ENCODE results near the gene GCDH. TPM values are rescaled to one million over a fixed set of nuclear protein-coding genes. Genes with fewer than 3 reads are reported as not detected.

GCDH gene
- total and polyA plus RNA-seq, 8 donors = 17.5 to 30.8 (median 24.0) TPM; not detected in 1

GRCh38 chr19:12921047-12921446 is 30.1 kb downstream of the GCDH start:
- TF ChIP-seq CTCF (IDR thresholded peaks at IDR 0.05) = no peak
- TF ChIP-seq POLR2A (IDR thresholded peaks at IDR 0.05) = no peak
- no peak for TF ChIP-seq EP300 (IDR thresholded peaks at IDR 0.05)
- TF ChIP-seq POLR2AphosphoS5 (IDR thresholded peaks at IDR 0.05) = no peak
- Histone ChIP-seq H3K36me3 (peaks cover 37 to 40% (median 40%) of the 10 kb centered on the region in 4 donors), H3K4me1 (peaks cover 3 to 14% (median 11%) of the 10 kb centered on the region in 4 donors), H3K4me3 (no peak overlapping the region), H3K27me3 (no peaks in the 10 kb centered on the region), H3K27ac (peak overlapping the region in 2 of 5 donors; percentile 19 to 84), H3K9me3 (no peaks in the 10 kb centered on the region)
- WGBS, 5 donors = 41 to 54% (median 43%) methylated on average over 3 of the region's 3 CpGs
- intact Hi-C loops (cut with DNase I; ENCODE audit: low total_unique reads) = no loop called here
- DNase-seq = no peak

- H3K4me1 ChIP-seq = peaks cover 3 to 14% (median 11%) of the 10 kb centered on the region in 4 donors
- DNase-seq = no peak
- H3K27me3 ChIP-seq = no peaks in the 10 kb centered on the region
- intact Hi-C loops (cut with DNase I; ENCODE audit: low total_unique reads) = no loop called here
- peaks cover 54 to 60% (median 59%) of the 10 kb centered on the region in 4 donors for H3K36me3 ChIP-seq
- no peaks in the 10 kb centered on the region for H3K9me3 ChIP-seq
- WGBS, 5 donors = 93 to 99% (median 97%) methylated on average over 4 of the region's 4 CpGs
- H3K4me3 ChIP-seq = no peak overlapping the region
- TF ChIP-seq POLR2A (IDR thresholded peaks at IDR 0.05) (no peak), POLR2AphosphoS5 (IDR thresholded peaks at IDR 0.05) (no peak), CTCF (IDR thresholded peaks at IDR 0.05) (no peak), EP300 (IDR thresholded peaks at IDR 0.05) (no peak)
- no peak overlapping the region for H3K27ac ChIP-seq
Observed at GRCh38 chr19:12922959-12923358, 32.0 kb downstream of the GCDH start.

GRCh38 chr19:12924621-12925310 is 33.8 kb downstream of the GCDH start:
- DNase-seq = no peak
- Histone ChIP-seq H3K4me3 (no peak overlapping the region), H3K27ac (no peak overlapping the region), H3K27me3 (no peaks in the 10 kb centered on the region), H3K36me3 (peaks cover 72 to 78% (median 77%) of the 10 kb centered on the region in 4 donors), H3K9me3 (no peaks in the 10 kb centered on the region), H3K4me1 (peaks cover 0 to under 1% (median under 1%) of the 10 kb centered on the region in 4 donors)
- TF ChIP-seq POLR2AphosphoS5 (IDR thresholded peaks at IDR 0.05) (no peak), EP300 (IDR thresholded peaks at IDR 0.05) (no peak), POLR2A (IDR thresholded peaks at IDR 0.05) (no peak), CTCF (IDR thresholded peaks at IDR 0.05) (no peak)
- 90 to 96% (median 95%) methylated on average over 14 to 29 of the region's 29 CpGs for WGBS, 5 donors
- intact Hi-C loops (cut with DNase I; ENCODE audit: low total_unique reads) = no loop called here

GRCh38 chr19:12930002-12930645 is 39.2 kb downstream of the GCDH start:
- Histone ChIP-seq H3K27me3 (no peaks in the 10 kb centered on the region), H3K4me3 (no peak overlapping the region), H3K36me3 (peaks cover 53 to 61% (median 58%) of the 10 kb centered on the region in 4 donors), H3K9me3 (no peaks in the 10 kb centered on the region), H3K27ac (no peak overlapping the region), H3K4me1 (peaks cover 11 to 32% (median 23%) of the 10 kb centered on the region in 4 donors)
- WGBS, 5 donors = 88 to 96% (median 91%) methylated on average over 10 to 19 of the region's 19 CpGs
- intact Hi-C loops (cut with DNase I; ENCODE audit: low total_unique reads) = loop anchor here (10.0 kb wide), 1 partner anchor 45 kb away; the partner anchor contains the start of genes DNASE2 and KLF1
- no peak for DNase-seq
- TF ChIP-seq POLR2AphosphoS5 (IDR thresholded peaks at IDR 0.05) (no peak), EP300 (IDR thresholded peaks at IDR 0.05) (no peak), POLR2A (IDR thresholded peaks at IDR 0.05) (no peak), CTCF (IDR thresholded peaks at IDR 0.05) (no peak)

Data from stomach (tissue), 9 donors.